Lower lobe of right lung (tissue), 2 donors: ENCODE measurements around the gene THOC7. TPM values are rescaled to one million over a fixed set of nuclear protein-coding genes. Genes with fewer than 3 reads are reported as not detected.

Experiments used
- ATAC-seq, 2 donors: fragments of 200-7000 bp; cut with Tn5 transposase; one replicate each; pipeline ENCODE4 v1.9.1; 2020 to 2022; ENCODE audit warnings: mild to moderate bottlenecking in 2 of 2, moderate library complexity in 2 of 2
- DNase-seq: peaks from one replicate; pipeline ENCODE4 v3.0.0-alpha.2; 2020
- H3K27ac ChIP-seq: fragments of 200-600 bp; one replicate; pipeline ENCODE4 v1.8.0; 2022
- H3K27me3 ChIP-seq: fragments of 200-600 bp; one replicate; pipeline ENCODE4 v1.8.0; 2022; ENCODE audit warnings: low read depth
- H3K36me3 ChIP-seq: fragments of 200-600 bp; one replicate; pipeline ENCODE4 v1.8.0; 2022; ENCODE audit warnings: mild to moderate bottlenecking
- H3K4me1 ChIP-seq: fragments of 200-600 bp; one replicate; pipeline ENCODE4 v1.8.0; 2022
- H3K4me3 ChIP-seq: fragments of 200-600 bp; one replicate; pipeline ENCODE4 v1.8.0; 2022; ENCODE audit warnings: mild to moderate bottlenecking
- H3K9me3 ChIP-seq: fragments of 200-600 bp; one replicate; pipeline ENCODE4 v1.8.0; 2022
- CTCF ChIP-seq: fragments of 200-600 bp; IDR thresholded peaks from one replicate; pipeline ENCODE4 v1.8.0; 2022; ENCODE audit warnings: antibody characterized with exemption, mild to moderate bottlenecking
- intact Hi-C: fragments of 100-400 bp; cut with DNase I; formaldehyde crosslinking; loops from one replicate; pipeline ENCODE4 v1.11.0; 2022
- total RNA-seq: library from RNA; stranded (reverse); fragmentation: NEBNext Ultra II Directional; extraction: Animal tissue kit (Norgen Biotek cat#: 25700); gene quantifications from one replicate; pipeline ENCODE4 v1.2.1, GENCODE V29; 2021
- donor health status: DM: no; HTN: yes; CAD: no; lungs with severe emphysema.

THOC7 gene
- total RNA-seq, 1 donor from 2014 or later: 47.2 TPM

- Histone ChIP-seq H3K27me3 (no peaks in the 10 kb centered on the region), H3K4me3 (no peak overlapping the region), H3K27ac (no peak overlapping the region), H3K36me3 (peaks cover 5% of the 10 kb centered on the region), H3K4me1 (peaks cover 15% of the 10 kb centered on the region), H3K9me3 (no peaks in the 10 kb centered on the region)
- DNase-seq (no peak), ATAC-seq (no peak)
- intact Hi-C loops: no loop called here
- TF ChIP-seq CTCF: no peak
Observed at GRCh38 chr3:63905731-63906620, 42.4 kb upstream of the THOC7 start.

- no peaks in the 10 kb centered on the region for H3K9me3 ChIP-seq
Observed at GRCh38 chr3:63900459-63900858, 36.9 kb upstream of the THOC7 start.

GRCh38 chr3:63900010-63900409 lies 36.4 kb upstream of the THOC7 start:
- Histone ChIP-seq H3K27ac (no peak overlapping the region), H3K4me1 (peaks cover 17% of the 10 kb centered on the region), H3K4me3 (no peak overlapping the region), H3K27me3 (no peaks in the 10 kb centered on the region), H3K36me3 (peaks cover 17% of the 10 kb centered on the region), H3K9me3 (no peaks in the 10 kb centered on the region)
- no peak for TF ChIP-seq CTCF
- intact Hi-C loops: no loop called here
- no peak for ATAC-seq
- DNase-seq: no peak

More at GRCh38 chr3:63900459-63900858, 36.9 kb upstream of the THOC7 start:
- Histone ChIP-seq H3K27me3 (no peaks in the 10 kb centered on the region), H3K36me3 (peaks cover 22% of the 10 kb centered on the region), H3K27ac (no peak overlapping the region), H3K4me3 (no peak overlapping the region), H3K4me1 (peaks cover 13% of the 10 kb centered on the region)
- ATAC-seq (no peak), DNase-seq (no peak)
- intact Hi-C loops: no loop called here
- TF ChIP-seq CTCF: no peak

GRCh38 chr3:63896332-63897030 lies 32.9 kb upstream of the THOC7 start:
- intact Hi-C loops: no loop called here
- Histone ChIP-seq H3K27me3 (no peaks in the 10 kb centered on the region), H3K27ac (no peak overlapping the region), H3K36me3 (peaks cover 21% of the 10 kb centered on the region), H3K9me3 (no peaks in the 10 kb centered on the region), H3K4me1 (peaks cover 18% of the 10 kb centered on the region), H3K4me3 (no peak overlapping the region)
- TF ChIP-seq CTCF: no peak
- DNase-seq (no peak), ATAC-seq (no peak)

GRCh38 chr3:63895422-63896189 lies 32.0 kb upstream of the THOC7 start:
- Histone ChIP-seq H3K4me1 (peaks cover 18% of the 10 kb centered on the region), H3K36me3 (peaks cover 21% of the 10 kb centered on the region), H3K27ac (no peak overlapping the region), H3K4me3 (no peak overlapping the region), H3K27me3 (no peaks in the 10 kb centered on the region), H3K9me3 (no peaks in the 10 kb centered on the region)
- intact Hi-C loops: no loop called here
- DNase-seq (no peak), ATAC-seq (no peak)
- TF ChIP-seq CTCF: no peak
